Measurements from ENCODE around the gene UBL7.
"Not testable (repeated sequence)": the region's sequence is repeated elsewhere in the genome, so short reads cannot be mapped to it uniquely, and the experiment has no call there.

The UBL7 gene

GRCh38 chr15:74460871-74461846 lies at the start of gene UBL7:
Gene UBL7 (minus strand): TSS chr15:74461160. CDS start chr15:74458867, 2,293 bp downstream.
- peak; percentile 96 for DNase-seq

GRCh38 chr15:74506515-74506840 lies 45.5 kb upstream of the UBL7 start:
- no peak for DNase-seq

GRCh38 chr15:74505837-74506514 lies 45.0 kb upstream of the UBL7 start:
- no peak for DNase-seq

GRCh38 chr15:74504836-74505235 lies 43.9 kb upstream of the UBL7 start:
- no peak for DNase-seq

DNA sequence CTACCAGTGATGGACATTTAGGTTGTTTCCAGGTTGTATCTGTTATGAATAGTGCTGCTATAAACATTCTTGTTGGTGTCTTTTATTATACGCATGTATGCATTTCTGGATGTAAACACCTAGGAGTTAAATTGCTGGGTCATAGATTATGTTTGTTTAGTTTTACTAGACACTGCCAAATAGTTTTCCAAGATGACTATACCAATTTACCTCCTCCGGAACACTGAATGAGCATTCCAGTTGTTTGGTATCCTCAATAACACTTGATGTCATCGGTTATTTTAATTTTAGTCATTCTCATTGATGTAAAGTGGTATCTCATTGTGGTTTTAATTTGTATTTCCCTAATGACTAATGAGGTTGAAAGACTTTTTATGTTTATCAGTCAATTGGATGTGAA lies 43.5 kb upstream of the UBL7 start:
- DNase-seq = no peak

DNA sequence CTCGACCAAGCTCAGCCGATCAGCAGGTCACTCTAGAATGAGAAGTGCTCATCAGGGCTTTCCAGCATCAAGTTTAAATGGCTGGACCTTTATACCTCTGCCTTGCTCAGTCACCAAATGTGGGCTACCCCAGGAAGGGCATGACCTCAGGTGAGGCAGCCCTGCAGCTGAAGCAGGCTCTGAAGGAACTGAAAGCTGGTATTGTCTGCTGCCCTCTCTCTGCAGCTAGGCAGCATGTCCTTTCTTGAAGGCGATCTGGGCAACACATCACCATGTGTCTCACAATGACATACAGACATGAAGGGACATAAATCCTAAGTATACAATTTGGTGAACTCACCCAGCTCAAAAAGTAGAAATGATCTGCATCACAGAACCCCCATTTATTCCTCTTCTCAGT lies 41.3 kb upstream of the UBL7 start:
- DNase-seq = no peak

GRCh38 chr15:74500401-74500800 lies 39.4 kb upstream of the UBL7 start:
- DNase-seq = no peak

GRCh38 chr15:74499366-74499765 lies 38.4 kb upstream of the UBL7 start:
- DNase-seq = no peak

DNA sequence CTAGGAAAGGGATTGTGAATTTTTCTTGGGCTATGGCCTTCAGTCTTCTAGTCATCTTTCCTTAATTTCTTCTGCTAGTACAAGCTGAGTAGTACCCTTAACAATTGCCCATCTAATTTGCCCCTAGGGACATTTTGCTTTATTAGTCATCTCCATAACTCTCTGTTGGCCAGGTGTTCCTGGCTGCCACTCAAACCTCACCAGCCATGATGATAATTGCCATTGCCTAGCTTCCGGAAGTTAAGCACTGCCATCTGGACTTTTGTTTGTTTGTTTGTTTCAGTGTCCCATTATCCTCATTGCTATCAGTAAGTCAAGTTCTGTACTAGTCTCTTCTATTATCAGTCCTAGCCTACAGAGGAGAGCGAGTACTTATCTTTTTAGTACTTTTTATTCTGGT lies 36.6 kb upstream of the UBL7 start:
- DNase-seq = no peak

- no peak for DNase-seq
These were observed 35.7 kb upstream of the UBL7 start for GRCh38 chr15:74496648-74497047.

DNA sequence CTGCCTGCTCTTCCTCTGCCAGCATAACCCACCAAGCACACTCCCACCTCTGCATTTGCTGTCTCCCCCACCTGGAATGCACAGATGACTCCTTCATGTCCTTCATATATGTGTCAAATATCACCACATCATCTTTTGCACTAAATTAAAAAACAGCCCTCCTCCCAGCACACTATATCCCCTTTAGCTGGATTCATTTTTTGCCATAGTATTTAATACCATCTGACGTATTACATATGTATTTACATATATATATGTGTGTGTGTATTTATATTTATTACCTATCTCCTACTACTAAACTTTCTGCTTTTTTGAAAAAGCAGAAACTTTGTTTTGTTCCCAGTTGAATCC lies 29.4 kb upstream of the UBL7 start:
- DNase-seq = no peak

DNA sequence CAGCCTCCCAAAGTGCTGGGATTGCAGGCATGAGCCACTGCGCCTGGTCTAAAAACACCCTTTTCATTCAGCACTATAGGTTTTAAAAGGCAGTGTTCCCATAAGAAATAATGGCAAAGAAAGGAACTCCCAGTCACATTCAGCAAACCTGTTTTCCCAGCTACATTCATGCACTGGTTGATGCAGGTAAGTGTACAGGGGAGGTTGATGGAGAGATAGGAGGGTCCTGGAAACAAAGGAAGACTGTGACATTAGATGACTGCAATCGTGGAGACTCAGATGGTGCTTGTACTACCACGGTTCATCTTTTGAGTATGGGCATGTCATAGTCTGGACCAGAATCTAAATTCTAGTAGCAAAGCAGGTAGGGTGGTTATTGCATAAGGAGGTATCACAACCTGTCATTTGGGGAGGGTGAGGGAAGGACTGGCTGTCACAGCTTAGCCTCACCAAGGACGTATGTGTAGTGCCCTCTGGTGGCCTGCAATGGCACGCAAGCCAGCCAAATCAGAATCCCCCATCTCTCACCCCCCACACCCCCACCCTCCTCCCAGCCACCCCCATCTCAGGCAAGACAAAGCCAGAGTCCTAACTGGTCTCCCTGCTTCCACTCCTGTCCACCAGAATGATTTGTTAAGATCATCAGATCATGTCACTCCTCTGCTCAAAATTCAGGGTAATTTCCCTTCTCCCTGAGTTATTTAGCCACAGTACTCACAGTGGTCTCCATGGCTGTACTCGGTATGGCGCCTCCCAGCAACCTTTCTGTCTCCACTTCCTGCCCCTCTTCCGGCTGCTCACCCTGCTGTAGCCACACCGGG lies 28.8 kb upstream of the UBL7 start:
- peak; percentile 81 for DNase-seq

DNA sequence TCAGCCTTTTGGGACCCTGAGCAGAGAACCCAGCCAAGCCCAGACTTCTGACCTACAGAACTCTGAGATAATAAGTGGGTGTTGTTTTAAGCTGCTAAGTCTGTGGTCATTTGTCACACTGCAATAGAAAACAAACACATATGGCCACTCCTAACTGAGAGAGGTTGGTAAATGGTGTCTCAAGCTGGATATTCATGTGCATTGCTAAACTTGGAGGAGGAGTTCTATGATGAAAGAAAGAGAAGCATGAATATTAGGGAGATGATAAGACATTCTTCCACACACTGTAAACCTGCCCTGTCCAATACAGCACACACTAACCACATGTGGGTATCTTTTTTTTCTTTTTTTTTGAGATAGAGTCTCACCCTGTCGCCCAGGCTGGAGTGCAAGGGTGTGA lies 27.8 kb upstream of the UBL7 start:
- no peak for DNase-seq

- DNase-seq = no peak
These were observed 21.7 kb upstream of the UBL7 start for GRCh38 chr15:74482661-74483060.

DNA sequence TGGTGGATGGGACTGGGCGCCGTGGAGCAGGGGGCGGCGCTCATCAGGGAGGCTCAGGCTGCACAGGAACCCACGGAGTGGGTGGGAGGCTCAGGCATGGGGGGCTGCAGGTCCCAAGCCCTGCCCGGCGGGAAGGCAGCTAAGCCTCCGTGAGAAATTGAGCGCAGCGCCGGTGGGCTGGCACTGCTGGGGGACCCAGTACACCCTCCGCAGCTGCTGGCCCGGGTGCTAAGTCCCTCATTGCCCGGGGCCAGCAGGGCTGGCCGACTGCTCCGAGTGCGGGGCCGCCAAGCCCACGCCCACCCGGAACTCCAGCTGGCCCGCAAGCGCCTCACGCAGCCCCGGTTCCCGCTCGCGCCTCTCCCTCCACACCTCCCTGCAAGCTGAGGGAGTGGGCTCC lies 19.4 kb upstream of the UBL7 start:
- DNase-seq = not testable (repeated sequence)

DNA sequence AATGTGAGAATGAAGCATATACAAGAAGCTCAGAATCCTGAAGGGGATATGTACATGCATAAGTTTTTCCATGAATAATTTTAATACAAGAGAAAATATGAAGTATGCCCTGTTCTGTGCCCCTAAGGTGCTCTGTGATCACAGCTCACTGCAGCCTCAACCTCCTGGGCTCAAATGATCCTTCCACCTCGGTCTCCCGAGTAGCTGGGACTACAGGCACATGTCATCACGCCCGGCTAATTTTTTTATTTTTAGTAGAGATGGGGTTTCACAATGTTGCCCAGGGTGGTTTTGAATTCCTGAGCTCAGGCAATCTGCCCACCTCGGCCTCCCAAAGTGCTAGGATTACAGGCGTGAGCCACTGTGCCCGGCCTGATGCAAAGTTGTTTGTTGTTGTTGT lies 10.7 kb upstream of the UBL7 start:
- not testable (repeated sequence) for DNase-seq

DNA sequence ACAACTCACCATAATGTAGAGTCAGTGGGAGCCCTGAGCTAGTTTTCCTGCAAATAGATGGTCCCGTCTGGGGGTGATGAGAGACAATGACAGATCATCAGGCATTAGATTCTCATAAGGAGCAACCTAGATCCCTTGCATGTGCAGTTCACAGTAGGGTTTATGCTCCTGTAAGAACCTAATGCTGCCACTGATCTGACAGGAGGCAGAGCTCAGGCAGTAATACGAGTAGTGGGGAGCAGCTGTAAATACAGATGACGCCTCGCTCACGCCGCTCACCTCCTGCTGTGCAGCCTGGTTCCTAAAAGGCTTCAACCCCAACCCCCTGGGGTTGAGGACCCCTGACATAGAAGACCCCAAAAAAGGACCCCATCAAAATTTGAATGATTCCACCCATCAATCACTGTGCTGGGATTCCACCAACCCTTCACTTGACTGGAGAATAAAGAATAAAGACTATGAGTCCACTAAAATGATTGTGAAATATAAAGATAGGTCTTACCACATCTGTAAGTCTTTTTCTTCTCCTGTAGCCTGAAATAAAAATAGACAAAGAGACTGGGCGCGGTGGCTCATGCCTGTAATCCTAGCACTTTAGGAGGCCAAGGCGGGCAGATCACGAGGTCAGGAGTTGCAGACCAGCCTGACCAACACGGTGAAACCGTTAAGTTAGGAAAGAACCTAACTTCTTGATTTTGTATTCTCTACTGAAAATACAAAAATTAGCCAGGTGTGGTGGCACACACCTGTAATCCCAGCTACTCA lies 9.9 kb upstream of the UBL7 start:
- DNase-seq = no peak

DNA sequence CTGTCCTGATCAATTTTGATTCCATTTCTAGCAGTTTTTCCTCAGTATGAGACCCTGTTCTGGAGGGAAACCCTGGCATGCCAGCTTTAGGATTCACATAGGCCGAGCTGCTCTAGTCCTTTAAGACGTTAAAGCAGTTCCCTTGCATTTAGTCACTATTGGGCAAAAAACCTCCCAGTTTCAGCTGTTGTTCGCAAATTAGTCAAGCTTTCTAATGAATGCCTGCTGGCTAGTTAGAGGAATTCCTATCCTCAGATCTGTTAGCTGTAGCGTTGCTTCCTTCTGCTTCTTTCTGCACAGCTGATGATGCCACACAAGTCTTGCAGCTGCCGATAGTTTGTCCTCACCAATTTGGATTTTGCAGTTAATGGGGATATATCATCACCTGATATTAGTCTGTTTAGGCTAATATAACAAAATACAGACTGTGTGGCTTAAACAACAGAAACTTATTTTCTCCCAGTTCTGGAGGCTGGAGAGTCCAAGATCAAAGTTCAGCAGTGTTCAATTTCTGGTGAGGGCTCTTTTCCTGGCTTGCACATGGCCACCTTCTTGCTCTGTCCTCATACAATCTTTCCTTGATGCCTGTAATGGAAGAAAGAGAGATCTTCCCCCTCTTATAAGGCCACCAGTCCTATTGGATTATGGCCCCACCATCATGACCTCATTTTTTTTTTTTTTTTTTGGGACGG lies 7.5 kb upstream of the UBL7 start:
- no peak for DNase-seq

DNA sequence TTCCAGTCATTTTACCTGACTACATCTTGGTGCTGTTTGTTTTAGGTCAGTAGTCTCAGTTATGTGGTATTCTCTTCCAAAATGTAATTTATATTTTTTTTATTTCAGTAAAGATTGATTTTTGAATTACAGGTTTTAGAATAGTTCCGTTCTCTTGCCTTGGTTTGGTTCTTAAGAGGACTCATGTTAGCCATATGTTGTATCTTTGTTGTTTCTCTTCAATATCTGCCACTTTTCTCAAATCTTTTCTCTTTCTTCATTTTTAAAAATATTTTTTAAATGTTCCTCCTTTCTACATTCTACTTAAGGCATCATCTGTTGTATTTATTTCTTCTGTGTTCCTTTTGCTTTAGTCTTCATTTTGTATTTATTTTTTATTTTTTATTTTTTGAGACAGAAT lies 5.6 kb upstream of the UBL7 start:
- no peak for DNase-seq

- no peak for DNase-seq
These were observed 3.9 kb upstream of the UBL7 start for GRCh38 chr15:74464897-74465296.

- no peak for DNase-seq
These were observed 3.3 kb upstream of the UBL7 start for GRCh38 chr15:74464216-74464615.

DNA sequence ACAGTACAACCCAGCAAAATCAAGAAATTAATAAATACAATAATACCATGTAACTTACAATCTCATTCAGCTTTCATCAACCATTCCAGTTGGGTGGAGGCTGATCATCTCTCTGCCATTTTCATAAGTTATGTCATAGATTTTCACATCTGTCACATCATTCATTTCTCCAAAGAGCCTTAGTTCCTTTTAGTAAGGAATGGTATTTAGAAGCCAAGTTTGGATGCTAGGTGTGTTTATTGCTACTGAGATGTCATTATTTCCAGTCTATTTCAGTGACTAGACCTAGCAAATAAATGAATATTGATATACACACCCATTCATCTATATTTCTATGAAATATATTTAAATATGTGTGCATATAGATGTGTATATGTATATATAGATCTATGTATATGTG lies 2.7 kb upstream of the UBL7 start:
- no peak for DNase-seq

Measured in CD4-positive, alpha-beta T cell treated with Interleukin-10 for 1 hour (primary cell).